Suprapubic skin (tissue), 4 donors: Measurements from ENCODE around the gene ASTN2.

ENCODE experiments used
- EP300 ChIP-seq: sonication (generic); formaldehyde crosslinking; IDR thresholded peaks from one replicate; pipeline ENCODE4 v1.6.1; 2017; ENCODE audit warnings: antibody characterized with exemption
- POLR2A ChIP-seq, 2 donors: fragments of 450-650 bp; IDR thresholded peaks; one replicate each; pipeline ENCODE4 v1.6.1; 2017; ENCODE audit warnings: antibody characterized with exemption in 2 of 2, mild to moderate bottlenecking in 2 of 2, moderate library complexity in 2 of 2
- POLR2AphosphoS5 ChIP-seq, 3 donors: sonication (generic); formaldehyde crosslinking; IDR thresholded peaks; one replicate each; pipeline ENCODE4 v1.6.1; 2017; ENCODE audit warnings: antibody characterized with exemption in 3 of 3
- TF ChIP-seq, protein P1 (sequence below), 2 donors: fragments of 200-600 bp in 1 of 2; fragments of 450-650 bp in 1 of 2; sonication (generic) in 1 of 2; IDR thresholded peaks; one replicate each; pipeline ENCODE4 v1.5.1; 2016 to 2019; ENCODE audit warnings: antibody characterized with exemption in 2 of 2, mild to moderate bottlenecking in 1 of 2, moderate library complexity in 1 of 2

DNA sequence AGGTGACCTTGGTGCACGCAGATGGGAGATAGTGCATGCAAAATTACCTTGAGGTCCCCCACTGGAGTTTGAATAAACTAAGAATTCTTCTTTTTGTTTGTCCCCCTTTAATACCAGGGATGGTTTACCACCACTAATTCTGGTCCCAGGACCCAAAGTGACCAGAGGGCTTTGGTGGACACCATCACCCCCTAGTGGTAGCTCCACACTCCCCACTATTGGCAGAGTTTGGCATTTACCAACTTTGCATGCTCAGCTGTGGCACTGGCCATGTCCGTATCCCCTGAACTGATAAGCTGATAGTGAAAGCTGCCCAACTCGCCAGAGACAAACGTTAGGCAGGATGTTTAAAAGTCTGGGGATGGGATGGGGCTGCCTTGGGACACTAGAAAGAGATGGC is 3.3 kb downstream of the ASTN2 start:
- TF ChIP-seq, protein P1, sequence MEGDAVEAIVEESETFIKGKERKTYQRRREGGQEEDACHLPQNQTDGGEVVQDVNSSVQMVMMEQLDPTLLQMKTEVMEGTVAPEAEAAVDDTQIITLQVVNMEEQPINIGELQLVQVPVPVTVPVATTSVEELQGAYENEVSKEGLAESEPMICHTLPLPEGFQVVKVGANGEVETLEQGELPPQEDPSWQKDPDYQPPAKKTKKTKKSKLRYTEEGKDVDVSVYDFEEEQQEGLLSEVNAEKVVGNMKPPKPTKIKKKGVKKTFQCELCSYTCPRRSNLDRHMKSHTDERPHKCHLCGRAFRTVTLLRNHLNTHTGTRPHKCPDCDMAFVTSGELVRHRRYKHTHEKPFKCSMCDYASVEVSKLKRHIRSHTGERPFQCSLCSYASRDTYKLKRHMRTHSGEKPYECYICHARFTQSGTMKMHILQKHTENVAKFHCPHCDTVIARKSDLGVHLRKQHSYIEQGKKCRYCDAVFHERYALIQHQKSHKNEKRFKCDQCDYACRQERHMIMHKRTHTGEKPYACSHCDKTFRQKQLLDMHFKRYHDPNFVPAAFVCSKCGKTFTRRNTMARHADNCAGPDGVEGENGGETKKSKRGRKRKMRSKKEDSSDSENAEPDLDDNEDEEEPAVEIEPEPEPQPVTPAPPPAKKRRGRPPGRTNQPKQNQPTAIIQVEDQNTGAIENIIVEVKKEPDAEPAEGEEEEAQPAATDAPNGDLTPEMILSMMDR (IDR thresholded peaks at IDR 0.05), result peak in 1 of 2 donors; percentile 34
- no peak for TF ChIP-seq POLR2AphosphoS5 (IDR thresholded peaks at IDR 0.05)
- no peak for TF ChIP-seq POLR2A (IDR thresholded peaks at IDR 0.05)
- TF ChIP-seq EP300, result no peak
